GM12892 (cell line): ENCODE results near the gene RGS7.
"Not testable (repeated sequence)": the region's sequence is repeated elsewhere in the genome, so short reads cannot be mapped to it uniquely, and the experiment has no call there.

Experiments
- DNase-seq: peaks from one replicate; pipeline ENCODE4 v3.0.0; 2011; ENCODE audit not compliant: insufficient read length
- FAIRE-seq: peaks from 2 replicates; lab custom pipeline; 2011; peaks lifted over from hg19 to GRCh38; lab: Jason Lieb, UNC
- POLR2A ChIP-seq: IDR thresholded peaks from 2 replicates; pipeline ENCODE4 v1.6.1; 2011; ENCODE audit warnings: low read depth, low read length, control low read depth
- POLR2AphosphoS5 ChIP-seq: IDR thresholded peaks from 2 replicates; pipeline ENCODE4 v1.6.1; 2011; ENCODE audit warnings: low read depth, low read length, control low read depth
- TAF1 ChIP-seq: IDR thresholded peaks from 2 replicates; pipeline ENCODE4 v1.6.1; 2011; ENCODE audit warnings: low read depth, mild to moderate bottlenecking, control low read depth, low read length, borderline replicate concordance

The RGS7 gene

DNA sequence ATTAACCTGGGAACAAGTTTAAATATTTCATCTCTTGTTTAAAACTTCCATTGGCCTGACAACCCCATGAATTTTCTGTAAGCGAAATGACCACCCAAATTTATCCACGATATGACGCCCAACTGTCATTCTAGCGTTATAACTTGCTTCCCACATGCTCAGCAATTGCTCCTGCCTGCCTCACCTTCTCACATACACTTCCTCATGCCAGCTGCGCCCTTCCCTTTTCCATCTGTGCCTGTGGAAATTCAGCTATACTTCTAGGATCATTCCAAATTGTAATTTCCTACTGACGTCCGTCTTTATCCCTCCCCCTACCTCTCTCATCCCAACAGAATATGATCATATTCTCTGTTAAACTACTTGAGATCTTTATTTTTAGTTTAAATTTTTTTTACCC lies 248.0 kb downstream of the RGS7 start:
- no peak for FAIRE-seq
- TF ChIP-seq TAF1 (no peak), POLR2AphosphoS5 (no peak), POLR2A (no peak)
- no peak for DNase-seq

- FAIRE-seq (no peak), DNase-seq (no peak)
- no peak for TF ChIP-seq TAF1
- TF ChIP-seq POLR2AphosphoS5, result no peak
- TF ChIP-seq POLR2A, result no peak
Observed at GRCh38 chr1:241105147-241105546, 251.9 kb downstream of the RGS7 start.

GRCh38 chr1:241102664-241103063 lies 254.3 kb downstream of the RGS7 start:
- no peak for FAIRE-seq
- no peak for DNase-seq
- TF ChIP-seq POLR2A (no peak), POLR2AphosphoS5 (no peak), TAF1 (no peak)

DNA sequence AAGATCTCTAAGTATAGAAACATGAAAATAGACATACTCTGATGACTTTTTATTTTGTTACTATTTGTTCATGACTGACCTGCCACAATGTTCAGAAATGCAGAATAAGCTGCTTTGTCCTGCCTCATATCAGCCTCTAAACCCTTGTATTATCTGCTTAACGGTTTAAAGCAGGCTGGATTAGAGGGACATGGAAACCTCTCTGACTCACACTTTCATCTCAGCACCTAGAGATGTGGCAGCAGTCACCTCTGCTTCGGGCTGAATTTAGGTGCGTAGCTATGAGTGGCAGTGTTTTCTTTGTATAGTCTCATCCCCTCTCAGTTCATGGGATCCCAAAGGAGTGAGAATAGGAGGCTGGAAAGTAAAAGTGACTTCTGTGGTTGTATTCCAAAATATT lies 255.4 kb downstream of the RGS7 start:
- no peak for TF ChIP-seq POLR2AphosphoS5
- TF ChIP-seq TAF1, result no peak
- no peak for TF ChIP-seq POLR2A
- FAIRE-seq (no peak), DNase-seq (no peak)

DNA sequence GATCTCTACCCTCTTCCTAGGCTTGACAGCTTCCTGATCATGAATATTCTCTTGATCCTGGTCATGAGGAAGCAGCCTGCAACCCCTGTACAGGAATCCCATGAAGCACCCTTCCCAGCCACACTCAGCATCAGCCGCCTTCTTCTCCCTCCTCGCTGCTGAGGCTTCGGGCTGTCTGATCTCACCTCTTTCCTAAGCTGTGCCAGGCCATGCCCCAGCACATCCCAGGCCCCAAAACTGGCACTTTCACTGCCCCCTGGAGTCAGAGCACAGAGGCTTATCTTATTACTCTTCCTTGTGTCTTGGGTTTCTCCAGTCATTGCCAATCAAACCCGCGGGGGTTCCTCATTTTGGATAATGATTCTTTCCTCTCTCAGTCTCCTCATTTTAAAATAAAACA lies 259.5 kb downstream of the RGS7 start:
- FAIRE-seq, result no peak
- no peak for DNase-seq
- TF ChIP-seq TAF1 (no peak), POLR2AphosphoS5 (no peak), POLR2A (no peak)

GRCh38 chr1:241096982-241097381 lies 260.0 kb downstream of the RGS7 start:
- FAIRE-seq, result no peak
- TF ChIP-seq POLR2A (no peak), POLR2AphosphoS5 (no peak), TAF1 (no peak)

GRCh38 chr1:241095847-241096246 lies 261.2 kb downstream of the RGS7 start:
- TF ChIP-seq POLR2AphosphoS5, result no peak
- TF ChIP-seq POLR2A, result no peak
- no peak for TF ChIP-seq TAF1
- FAIRE-seq (no peak), DNase-seq (no peak)

More at GRCh38 chr1:241096982-241097381, 260.0 kb downstream of the RGS7 start:
- DNase-seq, result no peak

GRCh38 chr1:241090798-241091197 lies 266.2 kb downstream of the RGS7 start:
- FAIRE-seq (no peak), DNase-seq (no peak)
- TF ChIP-seq POLR2AphosphoS5, result no peak
- TF ChIP-seq TAF1, result no peak
- TF ChIP-seq POLR2A, result no peak

- DNase-seq, result not testable (repeated sequence)
- peak; percentile 68 for FAIRE-seq
Observed at GRCh38 chr1:241089066-241089465, 267.9 kb downstream of the RGS7 start.

- not testable (repeated sequence) for DNase-seq, FAIRE-seq
Observed at GRCh38 chr1:241088075-241088474, 268.9 kb downstream of the RGS7 start.

GRCh38 chr1:241086686-241087085 lies 270.3 kb downstream of the RGS7 start:
- FAIRE-seq, result no peak
- TF ChIP-seq POLR2A (no peak), POLR2AphosphoS5 (no peak), TAF1 (no peak)

DNA sequence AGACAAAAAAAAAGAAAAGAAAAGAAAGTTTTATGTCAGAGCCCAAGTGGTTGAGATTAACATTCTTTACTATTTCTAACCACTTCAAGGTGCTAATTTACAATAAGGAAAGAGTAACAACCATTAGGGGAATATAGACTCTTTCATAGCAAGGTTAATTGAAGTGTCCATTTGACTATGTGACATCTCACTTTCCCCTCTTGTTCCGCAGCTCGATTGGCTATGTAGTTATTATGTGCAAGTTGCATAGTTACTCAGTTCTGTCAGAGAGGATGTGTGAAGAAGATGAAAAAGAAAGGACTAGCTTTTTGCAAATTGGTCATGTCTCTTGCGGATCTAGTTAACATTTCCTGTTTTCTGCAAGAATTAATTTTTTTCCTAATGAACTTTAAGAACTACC lies 273.7 kb downstream of the RGS7 start:
- no peak for TF ChIP-seq POLR2AphosphoS5
- TF ChIP-seq POLR2A, result no peak
- no peak for TF ChIP-seq TAF1
- DNase-seq (no peak), FAIRE-seq (no peak)

More at GRCh38 chr1:241086686-241087085, 270.3 kb downstream of the RGS7 start:
- no peak for DNase-seq

- FAIRE-seq, result no peak
Observed at GRCh38 chr1:241081473-241081872, 275.5 kb downstream of the RGS7 start.

More at GRCh38 chr1:241081473-241081872, 275.5 kb downstream of the RGS7 start:
- no peak for DNase-seq
- TF ChIP-seq TAF1 (no peak), POLR2AphosphoS5 (no peak), POLR2A (no peak)
